IMR-90 (cell line): ENCODE results near the gene PTGDS. TPM values are rescaled to one million over a fixed set of nuclear protein-coding genes. Genes with fewer than 3 reads are reported as not detected.

ENCODE experiments used
- ATAC-seq: fragments of 200-7000 bp; cut with Tn5 transposase; 2 replicates; pipeline ENCODE4 v1.9.1; 2020; ENCODE audit warnings: low read depth, mild to moderate bottlenecking, moderate library complexity
- BruUV-seq: library from RNA; stranded (reverse); fragments of 400-500 nt; replicated peaks from 2 replicates; lab custom pipeline; 2021; lab: Mats Ljungman, UMichigan
- CTCF ChIA-PET: fragments of 300-600 bp; formaldehyde crosslinking; extraction: SDS; loops from one replicate; lab custom pipeline; 2021; ENCODE audit warnings: antibody characterized with exemption; lab: Yijun Ruan, JAX
- POLR2A ChIA-PET: fragments of 300-600 bp; sonication (Branson Sonifier 250); formaldehyde crosslinking; loops from one replicate; lab custom pipeline; 2022; ENCODE audit warnings: antibody characterized with exemption; ENCODE audit not compliant: unreplicated experiment; lab: Charles Lee
- DNase-seq: peaks from one replicate; pipeline ENCODE4 v3.0.0; 2013
- H2AFZ ChIP-seq: replicated peaks from 2 replicates; pipeline ENCODE3; 2013; ENCODE audit warnings: low read length, mild to moderate bottlenecking; ENCODE audit not compliant: poor library complexity
- H2AK5ac ChIP-seq: 2 replicates; pipeline ENCODE4 v1.6.1; 2013; ENCODE audit warnings: low read depth, low read length, inconsistent platforms
- H2AK9ac ChIP-seq: replicated peaks from 2 replicates; pipeline ENCODE3; 2013; ENCODE audit warnings: mild to moderate bottlenecking, low read depth, low read length, moderate library complexity; ENCODE audit not compliant: poor library complexity
- H2BK120ac ChIP-seq: 2 replicates; pipeline ENCODE4 v1.6.1; 2013; ENCODE audit warnings: low read depth, low read length, inconsistent platforms
- H2BK15ac ChIP-seq: 3 replicates; pipeline ENCODE4 v1.6.1; 2013; ENCODE audit warnings: low read depth, low read length, inconsistent platforms
- H2BK20ac ChIP-seq: 2 replicates; pipeline ENCODE4 v1.6.1; 2013; ENCODE audit warnings: low read depth, mild to moderate bottlenecking, inconsistent platforms, low read length, moderate library complexity
- H2BK5ac ChIP-seq: 2 replicates; pipeline ENCODE4 v1.6.1; 2013; ENCODE audit warnings: mild to moderate bottlenecking, low read depth, low read length, inconsistent platforms; ENCODE audit not compliant: poor library complexity, severe bottlenecking
- H3K14ac ChIP-seq: replicated peaks from 2 replicates; pipeline ENCODE4 v1.6.1; 2013; ENCODE audit warnings: low read depth, low read length, inconsistent platforms
- H3K18ac ChIP-seq: 2 replicates; pipeline ENCODE4 v1.6.1; 2013; ENCODE audit warnings: low read depth, low read length, control low read depth
- H3K23ac ChIP-seq: 2 replicates; pipeline ENCODE4 v1.6.1; 2013; ENCODE audit warnings: low read depth, low read length, inconsistent platforms
- H3K27ac ChIP-seq: 2 replicates; pipeline ENCODE4 v1.5.1; 2013; ENCODE audit warnings: mild to moderate bottlenecking, control low read depth, low read length; ENCODE audit not compliant: insufficient read depth
- H3K27me3 ChIP-seq: 2 replicates; pipeline ENCODE4 v1.6.1; 2013; ENCODE audit warnings: low read length; ENCODE audit not compliant: control insufficient read depth, insufficient read depth
- H3K36me3 ChIP-seq: 2 replicates; pipeline ENCODE4 v1.6.1; 2013; ENCODE audit warnings: low read length, mixed read lengths; ENCODE audit not compliant: control insufficient read depth, insufficient read depth
- H3K4ac ChIP-seq: 2 replicates; pipeline ENCODE4 v1.6.1; 2013; ENCODE audit warnings: low read depth, low read length, inconsistent platforms
- H3K4me1 ChIP-seq: 2 replicates; pipeline ENCODE4 v1.6.1; 2013; ENCODE audit warnings: low read length, mixed read lengths; ENCODE audit not compliant: control insufficient read depth, insufficient read depth
- H3K4me2 ChIP-seq: 2 replicates; pipeline ENCODE4 v1.6.1; 2013; ENCODE audit warnings: low read depth, mild to moderate bottlenecking, control low read depth, low read length, moderate library complexity
- H3K4me3 ChIP-seq: 2 replicates; pipeline ENCODE4 v1.5.1; 2013; ENCODE audit warnings: low read depth, mild to moderate bottlenecking, control low read depth, low read length, moderate library complexity; ENCODE audit not compliant: insufficient read depth
- H3K56ac ChIP-seq: 2 replicates; pipeline ENCODE4 v1.6.1; 2013; ENCODE audit warnings: low read length, inconsistent platforms; ENCODE audit not compliant: insufficient read depth; ENCODE audit errors: extremely low read depth
- H3K79me1 ChIP-seq, 2 experiments: 2 replicates each; pipeline ENCODE4 v1.6.1; 2013; ENCODE audit warnings: low read length in 2 of 2, inconsistent platforms in 1 of 2, low read depth in 1 of 2
- H3K9ac ChIP-seq: 2 replicates; pipeline ENCODE4 v1.6.1; 2013; ENCODE audit warnings: low read depth, low read length, control low read depth
- H3K9me1 ChIP-seq: 2 replicates; pipeline ENCODE4 v1.6.1; 2013; ENCODE audit warnings: low read length, inconsistent platforms; ENCODE audit not compliant: insufficient read depth
- H3K9me3 ChIP-seq: 2 replicates; pipeline ENCODE4 v1.6.1; 2013; ENCODE audit warnings: low read length; ENCODE audit not compliant: control insufficient read depth, insufficient read depth
- H4K20me1 ChIP-seq: 2 replicates; pipeline ENCODE4 v1.6.1; 2013; ENCODE audit warnings: low read length, inconsistent platforms; ENCODE audit not compliant: insufficient read depth
- H4K5ac ChIP-seq: 2 replicates; pipeline ENCODE4 v1.6.1; 2013; ENCODE audit warnings: mild to moderate bottlenecking, low read depth, low read length, control low read depth
- H4K8ac ChIP-seq, 2 experiments: 2 replicates each; pipeline ENCODE4 v1.6.1; 2013; ENCODE audit warnings: low read depth in 2 of 2, low read length in 2 of 2, control low read depth in 1 of 2, inconsistent platforms in 1 of 2
- H4K91ac ChIP-seq: 2 replicates; pipeline ENCODE4 v1.6.1; 2013; ENCODE audit warnings: low read depth, low read length, inconsistent platforms; ENCODE audit not compliant: insufficient read depth
- RFX5 ChIP-seq: IDR thresholded peaks from 2 replicates; pipeline ENCODE4 v1.8.0; 2012; ENCODE audit warnings: low read depth, mild to moderate bottlenecking, low read length, moderate library complexity
- WGBS, 2 experiments: methylation state at CpG; one replicate each; pipeline versions ENCODE4 v1.1.5 to v1.1.7; 2013; ENCODE audit warnings: missing lambda C conversion rate in 2 of 2; ENCODE audit not compliant: insufficient read length in 1 of 2; ENCODE audit errors: extremely low coverage in 2 of 2; 5-methylcytosine and 5-hydroxymethylcytosine counted together
- dilution Hi-C: fragments of 300-500 bp; cut with HindIII; formaldehyde crosslinking; loops from one replicate; pipeline ENCODE4 v1.14.3; 2018; ENCODE audit warnings: low sequenced_read_pairs; ENCODE audit not compliant: unreplicated experiment
- in situ Hi-C: fragments of 300-500 bp; cut with MboI; formaldehyde crosslinking; loops from 3 replicates; pipeline ENCODE4 v1.14.3; 2019; ENCODE audit warnings: low sequenced_read_pairs, inconsistent platforms, mixed read lengths
- intact Hi-C: fragments of 100-400 bp; cut with micrococcal nuclease; formaldehyde crosslinking; loops from 2 replicates; pipeline ENCODE4 v1.10.0; 2022
- polyA plus RNA-seq, 3 experiments: library from polyadenylated mRNA; depleted of rRNA; stranded (reverse); fragments of >200 nt; gene quantifications; 2 replicates each; pipeline ENCODE4 v1.2.3, GENCODE V29; 2012; ENCODE audit warnings: low replicate concordance in 1 of 3
- total RNA-seq: library from RNA; depleted of rRNA; stranded (reverse); fragments of >200 nt; gene quantifications from 2 replicates; pipeline ENCODE4 v1.2.3, GENCODE V29; 2012

Gene PTGDS
- total and polyA plus RNA-seq, 2 of the 4 experiments (the other 2 are of a cell fraction): 1.2 TPM; not detected in 1

- 13% methylated on average over 20 of the region's 33 CpGs; no CpG with 5 or more reads in 1 of the 2 experiments for WGBS, 2 experiments
- dilution Hi-C loops (no loop called here), intact Hi-C loops (no loop called here), in situ Hi-C loops (no loop called here)
- H4K91ac ChIP-seq: no peak overlapping the region
- H3K36me3 ChIP-seq: no peaks in the 10 kb centered on the region
- H2BK5ac ChIP-seq: no peak overlapping the region
- POLR2A ChIA-PET: no interaction called here
- CTCF ChIA-PET: no interaction called here
- H3K56ac ChIP-seq: no peak overlapping the region
- peaks cover 7% of the 10 kb centered on the region; the same call in 1 of the 2 replicates for H3K4me1 ChIP-seq
- peak overlapping the region; percentile 51 for H2AK9ac ChIP-seq
- no peaks in the 10 kb centered on the region for H3K9me1 ChIP-seq
- no peak for TF ChIP-seq RFX5
- H3K14ac ChIP-seq: no peak overlapping the region
- peak overlapping the region; percentile 10; the same call in 1 of the 2 replicates for H2BK120ac ChIP-seq
- H3K79me1 ChIP-seq: no peaks in the 10 kb centered on the region
- peak overlapping the region; percentile 61; the same call in 1 of the 2 replicates for H3K18ac ChIP-seq
- H4K20me1 ChIP-seq: no peaks in the 10 kb centered on the region
- DNase-seq: no peak
- H2BK20ac ChIP-seq: no peak overlapping the region
- no TSS peak for BruUV-seq
- H4K8ac ChIP-seq: peak overlapping the region; percentile 27 to 58; a peak in 2 of 4 replicates
- H4K5ac ChIP-seq: peak overlapping the region; percentile 50; the same call in 1 of the 2 replicates
- H3K27ac ChIP-seq: peak overlapping the region; percentile 12; the same call in 1 of the 2 replicates
- H3K4me3 ChIP-seq: peak overlapping the region; percentile 60
- peaks cover 13% of the 10 kb centered on the region; the same call in 1 of the 2 replicates for H3K27me3 ChIP-seq
- peak overlapping the region; percentile 48; the same call in 1 of the 2 replicates for H3K9ac ChIP-seq
- peak overlapping the region; percentile 89 for H2AFZ ChIP-seq
- ATAC-seq: peak; percentile 4
- H3K23ac ChIP-seq: no peak overlapping the region
- H2BK15ac ChIP-seq: no peak overlapping the region
- H3K4me2 ChIP-seq: peak overlapping the region; percentile 87
- no peaks in the 10 kb centered on the region for H3K9me3 ChIP-seq
- H3K4ac ChIP-seq: 0 out of 2 replicates have a peak overlapping the region, but pooled peaks have one; percentile 24
- peak overlapping the region; percentile 54 for H2AK5ac ChIP-seq
Observed at GRCh38 chr9:136977649-136978072, 357 bp downstream of the PTGDS start.
